Measurements from ENCODE around the gene OOSP4B.

DNA sequence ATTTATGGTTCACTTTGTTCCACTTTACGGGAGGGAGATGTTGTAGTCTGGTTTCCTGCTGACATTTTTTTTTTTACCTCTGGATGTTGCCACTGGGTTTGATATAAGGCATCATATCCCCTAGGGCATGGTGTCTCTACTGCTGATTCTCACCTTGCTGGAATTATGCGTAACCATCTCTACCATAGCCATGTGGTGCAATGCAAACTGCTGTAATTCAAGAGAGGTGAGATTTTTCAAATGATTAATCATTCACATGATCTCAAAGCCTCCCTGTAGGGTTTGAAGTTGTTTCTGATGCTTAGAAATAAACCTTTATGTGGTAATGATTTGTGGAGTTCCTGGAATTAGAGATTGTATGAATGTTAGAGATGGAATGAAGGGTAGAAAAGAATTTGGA is 52.5 kb downstream of the OOSP4B start:
- TF ChIP-seq POLR2AphosphoS5 (IDR thresholded peaks at IDR 0.05) (no peak), POLR2A (IDR thresholded peaks at IDR 0.05; ENCODE audit: low read depth) (no peak)
- TF ChIP-seq, protein P1, sequence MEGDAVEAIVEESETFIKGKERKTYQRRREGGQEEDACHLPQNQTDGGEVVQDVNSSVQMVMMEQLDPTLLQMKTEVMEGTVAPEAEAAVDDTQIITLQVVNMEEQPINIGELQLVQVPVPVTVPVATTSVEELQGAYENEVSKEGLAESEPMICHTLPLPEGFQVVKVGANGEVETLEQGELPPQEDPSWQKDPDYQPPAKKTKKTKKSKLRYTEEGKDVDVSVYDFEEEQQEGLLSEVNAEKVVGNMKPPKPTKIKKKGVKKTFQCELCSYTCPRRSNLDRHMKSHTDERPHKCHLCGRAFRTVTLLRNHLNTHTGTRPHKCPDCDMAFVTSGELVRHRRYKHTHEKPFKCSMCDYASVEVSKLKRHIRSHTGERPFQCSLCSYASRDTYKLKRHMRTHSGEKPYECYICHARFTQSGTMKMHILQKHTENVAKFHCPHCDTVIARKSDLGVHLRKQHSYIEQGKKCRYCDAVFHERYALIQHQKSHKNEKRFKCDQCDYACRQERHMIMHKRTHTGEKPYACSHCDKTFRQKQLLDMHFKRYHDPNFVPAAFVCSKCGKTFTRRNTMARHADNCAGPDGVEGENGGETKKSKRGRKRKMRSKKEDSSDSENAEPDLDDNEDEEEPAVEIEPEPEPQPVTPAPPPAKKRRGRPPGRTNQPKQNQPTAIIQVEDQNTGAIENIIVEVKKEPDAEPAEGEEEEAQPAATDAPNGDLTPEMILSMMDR (IDR thresholded peaks at IDR 0.05): no peak
